GM13977 (cell line): Measurements from ENCODE around the gene CFAP54.

Source experiments
- DNase-seq: peaks from one replicate; pipeline ENCODE4 v3.0.0; 2012; ENCODE audit warnings: low spot score
- CTCF ChIP-seq: IDR thresholded peaks from 2 replicates; pipeline ENCODE4 v1.5.1; 2012; ENCODE audit warnings: mild to moderate bottlenecking, control low read depth; ENCODE audit not compliant: insufficient read depth; ENCODE audit errors: extremely low read depth, missing control alignments
- in situ Hi-C: fragments of 300-500 bp; cut with MboI; formaldehyde crosslinking; loops from one replicate; pipeline ENCODE4 v1.12.0; 2022; ENCODE audit warnings: low sequenced_read_pairs, low pct_unique_long_range_greater_than_20kb, mixed read lengths, inconsistent platforms; ENCODE audit not compliant: unreplicated experiment

The CFAP54 gene

GRCh38 chr12:96901175-96901574, 411.8 kb downstream of the CFAP54 start:
- no peak for DNase-seq
- no peak for TF ChIP-seq CTCF
- in situ Hi-C loops: no loop called here

GRCh38 chr12:96902076-96902475, 412.7 kb downstream of the CFAP54 start:
- DNase-seq: no peak
- in situ Hi-C loops: no loop called here
- peak; percentile 26 for TF ChIP-seq CTCF

GRCh38 chr12:96906498-96906848, 417.1 kb downstream of the CFAP54 start:
- no peak for DNase-seq
- in situ Hi-C loops: no loop called here
- no peak for TF ChIP-seq CTCF

DNA sequence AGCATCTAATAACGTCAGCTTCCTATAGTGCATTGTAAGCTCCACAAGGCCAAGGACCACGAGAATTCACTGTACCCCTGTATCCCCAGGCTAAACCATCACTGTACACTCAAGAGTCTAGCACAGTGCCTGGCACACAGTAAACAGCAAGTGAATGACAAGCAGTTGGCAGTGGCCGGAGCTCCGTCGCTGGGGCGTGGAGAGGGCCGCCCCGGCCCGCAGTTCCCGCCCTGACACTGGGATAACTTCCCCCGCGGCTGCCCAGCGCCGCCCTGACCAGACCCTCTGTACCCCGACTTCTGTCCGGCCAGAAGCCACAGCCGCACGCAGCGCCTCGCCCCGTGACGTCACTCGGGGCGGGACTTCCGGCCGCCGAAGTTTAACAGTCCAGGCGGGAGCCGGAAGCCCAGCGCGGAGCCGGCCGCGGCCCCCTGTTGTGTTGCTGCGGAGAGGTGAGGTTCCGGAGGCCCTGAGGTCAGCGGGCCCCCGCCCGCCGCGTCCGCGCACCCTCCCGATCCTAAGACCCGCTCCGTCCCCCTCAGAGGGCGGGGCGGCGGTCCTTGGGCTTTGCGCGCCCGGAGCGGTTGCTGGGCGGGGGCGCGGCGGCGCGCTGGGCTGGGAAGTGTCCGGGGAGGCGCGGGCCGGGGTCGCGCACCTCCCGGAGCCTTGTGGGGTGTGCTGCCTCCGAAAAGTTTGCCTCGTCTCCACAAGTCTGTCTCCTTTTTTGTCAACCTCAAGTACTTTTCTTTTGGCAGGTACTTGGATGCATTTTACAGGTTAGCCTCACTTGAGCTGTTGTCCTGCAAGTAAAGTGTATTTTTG, 417.7 kb downstream of the CFAP54 start, which contains the start of gene NEDD1:
NEDD1 (plus strand) TSS at position 409 of the 822 bp plus-strand sequence. CDS start 2,503 bp downstream, outside the sequence.
- no peak for TF ChIP-seq CTCF
- in situ Hi-C loops: no loop called here
- DNase-seq: peak; percentile 95

DNA sequence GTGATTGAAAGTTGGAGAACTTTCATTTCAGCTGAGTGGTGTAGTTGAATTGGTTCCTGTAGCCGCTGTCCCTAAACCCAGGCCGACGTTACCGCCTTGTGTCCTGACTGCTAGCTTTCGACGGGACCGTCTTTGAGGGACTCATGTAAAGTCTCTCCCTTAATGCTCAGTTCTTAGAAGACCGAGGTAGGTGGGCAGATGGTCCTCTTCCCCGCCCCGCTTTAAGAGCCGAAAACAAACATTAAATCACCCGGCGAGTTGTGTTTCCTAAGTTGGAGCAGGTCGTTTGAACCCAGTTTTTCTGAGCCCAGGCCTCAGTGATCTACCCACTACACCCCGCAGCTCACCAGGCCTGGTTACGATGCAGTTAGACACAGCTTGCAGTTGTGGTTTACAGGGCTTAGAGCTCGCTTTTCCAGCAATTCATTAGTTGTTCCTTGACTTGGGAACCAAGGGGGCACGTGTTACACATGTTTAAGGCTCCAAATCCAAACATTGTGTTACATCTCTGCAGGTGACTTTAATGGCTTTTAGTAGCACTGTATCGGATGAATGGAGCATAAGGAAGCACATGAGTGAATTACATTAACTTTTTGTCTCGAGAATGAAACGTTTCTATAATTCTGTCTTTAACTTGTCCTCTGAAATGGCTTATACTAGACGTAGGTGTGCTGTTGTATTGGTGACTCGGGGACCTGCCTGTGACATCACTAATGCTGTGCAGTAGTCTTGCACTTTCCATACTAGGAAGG, 418.5 kb downstream of the CFAP54 start:
- DNase-seq: peak; percentile 65
- in situ Hi-C loops: no loop called here
- no peak for TF ChIP-seq CTCF

GRCh38 chr12:96908423-96908675, 419.0 kb downstream of the CFAP54 start:
- no peak for TF ChIP-seq CTCF
- DNase-seq: no peak
- in situ Hi-C loops: no loop called here
